Measurements from ENCODE around the gene STX1A.
"Not testable (repeated sequence)": the region's sequence is repeated elsewhere in the genome, so short reads cannot be mapped to it uniquely, and the experiment has no call there.

Gene STX1A

DNA sequence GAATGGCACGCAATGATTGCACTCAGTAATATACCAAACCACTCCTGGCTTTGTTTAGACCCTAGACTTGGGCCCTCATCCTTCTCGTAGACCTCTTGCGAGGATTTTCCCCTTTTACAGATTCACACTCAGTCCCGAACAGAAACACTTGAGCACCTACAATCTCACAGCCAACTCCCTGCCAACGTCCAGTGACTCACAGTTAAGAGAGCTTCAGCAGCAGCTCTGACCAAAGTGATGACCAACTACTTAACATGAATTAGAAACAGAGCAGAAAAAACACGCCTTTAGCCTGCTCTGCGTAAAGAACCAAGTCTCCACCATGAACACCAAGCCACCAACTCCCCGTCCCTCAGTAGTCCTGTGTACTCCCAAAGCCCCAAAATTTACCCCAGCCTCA, 38.4 kb downstream of the STX1A start:
- DNase-seq = no peak

DNA sequence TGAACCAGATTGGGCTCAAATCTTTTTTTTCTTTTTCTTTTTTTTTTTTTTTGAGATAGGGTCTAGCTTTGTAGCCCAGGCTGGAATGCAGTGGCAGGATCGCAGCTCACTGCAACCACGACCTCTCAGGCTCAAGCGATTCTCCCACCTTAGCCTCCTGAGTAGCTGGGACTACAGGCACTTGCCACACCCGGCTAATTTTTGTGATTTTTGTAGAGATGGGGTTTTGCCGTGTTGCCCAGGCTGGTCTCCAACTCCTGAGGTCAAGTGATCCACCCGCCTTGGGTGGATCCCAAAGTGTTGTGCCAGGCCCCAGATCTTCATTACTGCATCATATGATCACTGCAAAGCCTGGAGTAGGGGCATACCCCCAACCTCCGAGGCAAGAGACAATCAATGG, 39.0 kb downstream of the STX1A start:
- no peak for DNase-seq

DNA sequence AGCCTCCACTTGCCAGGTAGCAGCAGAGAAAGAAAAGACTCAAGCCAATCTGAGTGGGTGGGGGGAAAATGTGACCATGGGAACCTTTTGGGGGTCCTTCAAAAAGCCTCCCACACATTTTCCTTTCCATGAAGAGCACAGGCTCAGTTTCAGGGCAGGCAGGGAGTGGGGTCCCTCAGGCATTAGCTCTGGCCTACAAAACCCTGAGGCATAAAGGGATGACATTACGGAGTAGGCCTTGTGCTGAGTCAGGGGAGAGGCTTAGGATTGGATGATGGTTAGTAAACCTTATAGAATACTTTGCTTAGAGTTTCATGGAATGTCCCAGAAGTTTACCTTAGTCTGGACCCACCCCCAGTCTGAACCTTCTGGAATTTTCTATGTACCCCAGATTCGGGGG, 39.8 kb downstream of the STX1A start:
- DNase-seq = no peak

DNA sequence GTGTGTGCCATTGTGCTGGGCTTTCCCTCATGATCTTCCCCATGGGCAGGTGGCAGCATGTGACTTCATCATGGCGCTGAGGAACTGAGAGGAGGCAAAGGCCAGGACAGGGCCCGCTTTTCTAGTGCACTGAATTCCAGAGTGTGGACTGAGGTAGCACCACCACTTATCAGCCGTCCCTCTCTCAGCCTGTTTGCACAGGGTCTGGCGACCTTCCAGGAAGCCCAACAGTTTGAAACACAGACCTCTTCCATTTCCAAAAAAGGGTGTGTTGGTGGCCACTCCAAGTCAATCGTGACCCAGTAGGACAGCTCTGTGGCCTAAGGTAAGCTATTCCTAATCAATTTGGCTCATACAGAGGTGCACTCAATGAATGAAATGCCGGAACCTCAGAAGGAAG, 40.6 kb downstream of the STX1A start:
- no peak for DNase-seq

DNA sequence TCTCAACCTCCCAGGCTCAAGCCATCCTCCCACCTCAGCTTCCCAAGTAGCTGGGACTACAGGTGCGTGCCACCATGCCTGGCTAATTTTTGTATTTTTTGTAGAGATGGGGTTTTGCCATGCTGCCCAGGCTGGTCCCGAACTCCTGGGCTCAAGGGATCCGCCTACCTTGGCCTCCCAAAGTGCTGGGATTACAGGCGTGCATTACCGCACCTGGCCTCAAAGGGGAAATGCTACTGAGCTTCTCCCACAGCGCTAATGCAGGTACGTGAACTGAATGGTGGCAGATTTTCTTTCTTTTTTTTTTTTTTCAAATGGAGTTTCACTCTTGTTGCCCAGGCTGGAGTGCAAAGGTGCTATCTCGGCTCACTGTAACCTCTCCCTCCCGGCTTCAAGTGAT, 43.4 kb downstream of the STX1A start:
- DNase-seq = not testable (repeated sequence)

DNA sequence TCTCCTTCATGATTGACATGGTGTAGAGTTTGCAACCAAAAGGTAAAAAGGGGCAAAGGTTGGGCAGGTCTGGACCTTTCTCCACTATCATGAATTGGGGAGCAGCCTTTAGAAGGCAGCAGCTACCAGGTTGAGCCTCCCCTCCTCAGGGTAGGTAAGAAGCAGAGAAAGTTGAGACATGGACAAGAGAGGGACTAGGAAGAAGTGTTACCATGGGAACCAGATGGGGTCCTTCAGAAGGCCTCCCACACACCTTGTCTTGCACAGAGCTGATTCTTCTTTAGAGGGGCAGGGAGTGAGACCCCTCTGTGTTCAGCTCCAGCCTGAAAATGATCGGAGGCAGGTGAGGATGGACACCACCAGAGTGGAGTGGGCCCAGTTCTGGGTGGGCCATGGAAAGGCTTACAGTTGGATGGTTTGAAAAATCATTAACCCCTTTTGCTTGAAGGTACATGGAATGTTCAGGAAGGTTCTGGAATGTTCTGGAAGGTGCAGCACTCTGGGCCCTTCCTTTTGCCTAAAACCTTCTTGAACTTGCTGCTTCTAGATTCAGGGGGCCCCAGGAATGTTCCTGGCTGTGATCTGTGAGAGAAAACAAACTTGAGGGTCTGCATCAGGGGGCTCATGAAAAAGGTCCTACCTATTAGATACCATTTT, 44.9 kb downstream of the STX1A start:
- DNase-seq = no peak

DNA sequence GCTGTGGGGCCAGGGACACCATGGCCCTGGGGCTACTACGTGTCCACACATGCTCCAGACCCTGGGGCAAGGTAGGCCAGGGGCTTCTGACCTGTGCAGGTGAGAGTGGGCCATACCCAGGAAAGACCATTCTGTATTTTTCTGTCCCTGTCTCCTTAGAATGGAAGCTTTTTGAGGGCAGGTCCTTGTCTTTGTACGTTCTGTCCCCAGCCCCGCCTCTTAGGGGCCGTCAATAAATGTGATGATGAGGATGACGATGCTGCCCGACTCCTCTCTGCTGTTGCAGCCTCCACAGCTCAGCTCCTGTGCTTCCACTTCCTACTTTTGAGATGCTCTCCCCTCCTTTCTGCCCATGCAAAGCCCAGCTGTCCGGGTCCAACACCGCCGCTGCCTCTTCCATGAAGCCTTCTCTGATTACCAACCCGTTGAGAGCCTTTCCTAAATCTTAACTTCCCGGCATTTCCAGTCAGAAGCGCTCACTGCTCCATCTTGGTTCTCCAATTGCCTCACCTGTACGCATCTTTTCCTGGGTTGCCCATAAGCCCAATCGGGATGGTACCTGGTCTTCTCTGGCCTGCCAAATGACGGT, 47.5 kb downstream of the STX1A start:
- no peak for DNase-seq

DNA sequence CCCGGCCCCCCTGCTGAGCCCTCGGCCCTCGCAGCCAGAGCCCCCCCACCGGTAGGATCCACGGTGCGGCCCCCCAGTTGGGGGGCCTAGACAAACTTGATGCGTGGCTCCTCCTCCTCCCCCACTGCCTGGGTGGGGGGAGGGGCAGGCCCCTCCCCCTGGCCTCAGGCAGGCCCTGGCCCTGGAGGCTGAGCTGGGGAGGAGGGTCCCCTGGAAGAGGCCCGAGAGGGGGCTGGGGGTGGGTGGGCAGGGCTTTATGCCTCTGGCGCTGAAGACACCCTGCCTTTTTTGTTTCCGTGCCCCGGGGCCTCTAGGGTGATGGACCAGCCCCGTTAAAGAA, 48.2 kb downstream of the STX1A start:
- no peak for DNase-seq

DNA sequence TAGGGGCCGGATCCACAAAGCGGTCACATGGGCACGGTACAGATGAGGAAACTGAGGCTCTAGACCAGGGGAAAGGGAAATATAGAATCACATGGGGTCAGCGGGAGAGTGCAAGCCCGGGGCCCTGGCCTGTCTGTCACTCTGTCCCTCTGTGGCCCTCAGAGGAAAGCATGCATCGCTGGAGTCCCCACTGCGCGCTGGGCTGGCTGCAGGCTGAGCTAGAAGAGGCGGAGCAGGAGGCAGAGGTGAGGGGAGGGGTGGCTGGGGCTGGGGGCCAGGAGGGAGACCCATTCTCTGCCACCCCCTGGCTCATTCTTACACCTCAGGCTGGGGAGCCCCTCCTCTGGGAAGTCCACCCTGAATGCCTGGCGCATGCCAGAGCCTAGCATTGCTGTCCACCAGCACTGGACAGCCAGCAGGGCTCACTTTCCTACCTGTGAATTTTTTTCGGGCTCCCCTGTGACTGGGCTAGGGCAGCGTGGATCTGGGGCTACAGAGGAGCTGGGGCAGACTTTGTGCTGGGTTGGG, 49.5 kb downstream of the STX1A start:
- DNase-seq = no peak

DNA sequence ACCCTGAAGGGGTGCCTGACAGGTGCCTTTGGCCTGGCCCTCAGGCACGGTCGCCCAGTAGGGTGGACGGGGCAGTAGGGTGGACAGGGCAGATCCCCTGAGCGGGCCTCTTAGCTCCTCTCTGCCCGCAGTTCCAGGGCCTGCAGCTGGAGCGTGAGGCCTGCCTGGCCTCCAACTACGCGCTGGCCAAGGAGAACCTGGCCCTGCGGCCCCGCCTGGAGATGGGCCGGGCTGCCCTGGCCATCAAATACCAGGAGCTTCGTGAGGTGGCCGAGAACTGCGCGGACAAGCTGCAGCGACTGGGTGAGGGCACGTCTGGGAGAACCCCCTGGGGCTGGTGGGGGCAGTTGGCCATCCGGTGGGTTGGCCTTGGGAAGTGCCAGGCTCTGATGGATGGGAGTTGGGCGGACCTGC, 50.2 kb downstream of the STX1A start:
- no peak for DNase-seq

DNA sequence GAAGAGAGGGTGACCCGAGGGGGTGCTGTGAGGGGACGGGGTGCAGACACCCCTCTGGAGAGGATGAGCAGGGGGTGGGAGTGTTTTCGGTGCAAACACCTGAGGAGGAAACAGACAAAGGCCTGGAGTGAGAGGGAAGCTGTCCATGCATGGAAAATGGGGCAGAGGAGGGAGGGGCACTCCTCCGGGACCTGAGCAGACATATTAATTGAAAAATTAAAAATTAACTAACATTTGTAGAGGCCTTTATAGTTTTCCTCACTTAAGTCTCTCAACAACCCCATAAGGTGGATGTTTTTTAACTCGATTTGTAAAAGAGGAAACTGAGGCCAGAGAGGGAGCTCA, 50.6 kb downstream of the STX1A start:
- no peak for DNase-seq

DNA sequence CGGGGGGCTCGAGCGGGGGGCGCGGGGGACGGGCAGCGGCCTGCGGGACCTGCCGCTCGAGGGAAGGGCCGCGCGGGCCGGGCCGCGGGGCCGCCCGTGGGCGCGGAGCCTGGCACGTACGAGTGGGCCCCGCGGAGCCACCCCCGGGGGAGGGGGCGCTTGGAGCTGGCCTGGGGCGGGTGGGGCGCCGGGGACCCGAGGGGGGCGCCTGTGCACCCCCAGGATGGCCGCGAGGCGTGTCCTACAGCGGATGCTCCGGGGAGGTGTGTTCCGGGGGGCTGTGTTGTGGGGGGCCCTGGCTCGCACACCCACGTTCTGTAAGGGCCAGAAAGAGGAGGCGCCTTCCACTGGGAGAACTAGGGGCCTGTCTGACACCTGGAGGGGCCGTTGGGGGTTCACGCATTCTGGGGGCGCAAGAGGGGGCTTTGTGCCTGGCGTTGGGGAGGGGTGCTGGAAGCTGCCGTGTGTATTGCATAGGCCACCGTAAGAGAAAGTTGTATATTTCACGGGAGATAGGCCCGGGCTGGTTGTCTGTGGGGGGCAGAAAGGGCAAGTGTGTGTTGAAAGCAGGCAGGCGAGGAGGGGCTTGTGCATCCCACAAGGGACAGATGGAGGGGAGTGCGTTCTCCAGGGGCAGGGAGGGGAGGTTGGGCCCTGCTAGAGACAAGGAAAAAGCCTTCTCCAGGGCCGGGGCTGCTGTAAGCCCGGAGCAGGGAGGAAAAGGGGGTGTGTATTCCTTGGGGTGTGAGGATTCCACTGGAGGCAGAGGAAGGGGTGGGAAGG, 51.2 kb downstream of the STX1A start:
- no peak for DNase-seq

DNA sequence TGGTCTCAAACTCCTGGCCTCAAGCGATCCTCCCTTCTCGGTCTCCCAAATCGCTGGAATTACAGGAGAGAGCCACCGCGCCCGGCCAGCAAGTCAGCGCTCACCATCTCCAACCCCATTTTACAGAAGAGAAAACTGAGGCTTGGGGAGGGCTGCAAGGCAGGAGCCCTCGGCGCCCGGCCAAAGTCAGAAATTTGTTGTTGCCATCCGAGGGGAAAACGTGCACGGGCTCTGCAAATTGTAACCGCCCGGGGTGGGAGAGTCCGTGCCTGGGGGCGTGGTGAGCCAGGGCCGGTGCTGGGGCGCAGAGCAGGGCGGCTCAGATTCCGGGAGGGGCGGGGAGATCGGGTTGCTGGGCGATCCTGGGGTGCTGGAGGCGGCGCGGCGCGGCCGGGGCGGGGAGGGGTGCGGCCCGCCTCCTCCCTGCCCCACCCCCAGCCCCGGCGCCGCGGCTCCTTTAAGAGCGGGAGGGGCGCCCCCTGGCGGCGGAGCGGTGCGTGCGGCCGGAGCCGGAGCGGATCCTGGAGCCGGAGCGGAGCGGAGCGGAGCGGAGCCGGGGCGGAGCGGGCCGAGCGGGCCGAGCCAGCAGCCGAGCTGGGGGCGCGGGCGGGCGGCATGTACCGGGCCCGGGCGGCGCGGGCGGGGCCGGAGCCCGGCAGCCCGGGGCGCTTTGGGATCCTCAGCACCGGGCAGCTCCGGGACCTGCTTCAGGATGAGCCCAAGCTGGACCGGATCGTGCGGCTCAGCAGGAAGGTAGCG, 51.9 kb downstream of the STX1A start, which contains the start of gene VPS37D:
Gene VPS37D (plus strand): TSS at position 488 of the 759 bp plus-strand sequence. CDS start 128 bp downstream, at position 616.
- DNase-seq = peak; percentile 72 to 79

DNA sequence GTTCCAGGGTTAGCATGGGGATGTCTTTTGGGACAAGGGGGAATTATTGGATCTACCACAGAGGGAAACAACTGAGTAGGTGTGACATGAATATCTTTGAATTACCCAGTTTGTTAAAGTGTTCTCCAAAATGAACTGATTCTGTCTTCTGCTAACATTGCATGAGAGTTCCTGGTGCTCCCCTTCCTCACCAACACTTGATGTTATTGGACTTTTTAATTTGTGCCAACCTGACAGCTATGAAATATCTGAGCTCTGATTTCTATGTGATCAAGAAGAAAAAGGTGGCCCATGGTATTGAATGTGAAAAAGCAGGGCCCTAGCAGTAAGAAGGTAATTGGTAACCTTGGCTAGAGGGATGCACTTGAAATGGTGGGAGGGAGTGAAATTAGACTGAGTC, 56.4 kb downstream of the STX1A start:
- no peak for DNase-seq

DNA sequence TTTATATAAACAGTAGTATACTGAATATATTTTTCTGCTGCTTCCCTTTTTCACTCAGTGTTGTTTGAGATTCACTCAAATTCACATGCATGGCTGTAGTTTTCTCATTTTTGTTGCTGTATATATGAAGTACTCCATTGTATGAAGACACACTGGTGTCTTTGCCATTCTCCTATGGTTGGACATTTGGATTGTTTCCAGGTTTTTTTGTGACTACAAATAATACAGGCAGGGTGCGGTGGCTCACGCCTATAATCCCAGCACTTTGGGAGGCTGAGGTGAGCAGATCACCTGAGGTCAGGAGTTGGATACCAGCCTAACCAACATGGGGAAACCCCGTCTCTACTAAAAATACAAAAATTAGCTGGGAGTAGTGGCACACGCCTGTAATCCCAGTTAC, 58.9 kb downstream of the STX1A start:
- not testable (repeated sequence) for DNase-seq

DNA sequence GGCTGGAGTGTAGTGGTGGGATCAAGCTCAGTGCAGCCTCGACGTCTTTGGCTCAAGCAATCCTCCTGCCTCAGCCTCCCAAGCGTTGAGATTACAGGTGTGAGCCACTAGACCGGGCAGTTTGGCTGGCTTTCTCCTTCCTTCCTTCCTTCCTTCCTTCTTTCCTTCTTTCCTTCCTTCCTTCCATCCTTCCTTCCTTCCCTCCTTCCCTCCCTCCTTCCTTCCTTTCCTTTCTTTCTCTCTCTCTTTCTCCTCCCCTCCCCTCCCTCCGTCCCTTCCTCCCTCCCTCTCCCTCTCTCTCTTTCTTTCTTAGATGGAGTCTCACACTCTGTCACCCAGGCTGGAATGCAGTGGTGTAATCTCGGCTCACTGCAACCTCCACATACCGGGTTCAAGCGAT, 59.5 kb downstream of the STX1A start:
- no peak for DNase-seq

DNA sequence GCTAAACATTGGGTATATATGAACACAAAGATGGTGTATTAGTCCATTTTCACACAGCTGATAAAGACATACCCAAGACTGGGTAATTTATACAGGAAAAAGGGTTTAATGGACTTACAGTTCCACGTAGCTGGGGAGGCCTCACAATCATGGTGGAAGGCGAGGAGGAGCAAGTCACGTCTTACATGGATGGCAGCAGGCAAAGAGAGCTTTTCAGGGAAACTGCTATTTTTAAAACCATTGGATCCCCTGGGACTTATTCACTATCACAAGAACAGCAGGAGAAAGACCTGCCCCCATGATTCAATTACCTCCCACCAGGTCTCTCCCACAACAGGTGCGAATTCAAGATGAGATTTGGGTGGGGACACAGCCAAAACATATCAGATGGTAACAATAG, 64.2 kb downstream of the STX1A start:
- not testable (repeated sequence) for DNase-seq

DNA sequence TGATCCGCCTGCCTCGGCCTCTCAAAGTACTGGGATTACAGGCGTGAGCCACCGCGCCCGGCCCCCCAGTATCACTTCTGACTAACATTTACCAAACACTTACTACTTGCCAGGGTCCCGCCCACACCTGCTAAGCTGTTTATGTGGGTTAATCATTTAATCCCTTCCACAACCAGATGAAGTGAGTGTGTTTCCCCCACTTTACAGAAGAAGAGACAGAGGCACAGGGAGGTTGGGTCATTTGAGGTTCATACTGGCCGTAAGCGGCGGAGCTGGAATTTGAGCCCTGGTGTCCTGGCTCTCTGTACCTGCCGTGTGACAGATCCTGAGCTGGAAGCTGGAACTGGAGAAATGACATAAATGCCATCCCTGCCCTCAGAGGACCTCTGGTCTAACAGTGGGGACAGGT, 66.9 kb downstream of the STX1A start:
- no peak for DNase-seq

DNA sequence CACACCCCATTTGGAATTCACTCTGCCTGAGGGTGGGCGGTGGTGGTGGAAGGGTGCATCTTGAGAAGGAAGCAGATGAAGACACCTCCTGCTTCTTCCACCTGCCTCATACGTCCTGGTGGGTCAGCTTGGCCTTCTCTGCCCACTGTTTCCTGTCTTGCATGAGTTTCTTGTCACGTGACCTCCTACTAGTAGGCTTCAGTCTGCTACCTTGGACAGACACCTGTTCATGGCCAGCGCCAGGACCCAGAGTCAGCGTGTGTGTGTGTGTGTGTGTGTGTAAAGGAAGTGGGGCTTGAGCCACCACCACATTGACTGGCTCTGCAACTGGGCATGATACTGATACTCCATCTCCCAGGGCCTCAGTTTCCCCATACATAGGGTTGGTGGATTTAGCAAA, 68.9 kb downstream of the STX1A start:
- no peak for DNase-seq

DNA sequence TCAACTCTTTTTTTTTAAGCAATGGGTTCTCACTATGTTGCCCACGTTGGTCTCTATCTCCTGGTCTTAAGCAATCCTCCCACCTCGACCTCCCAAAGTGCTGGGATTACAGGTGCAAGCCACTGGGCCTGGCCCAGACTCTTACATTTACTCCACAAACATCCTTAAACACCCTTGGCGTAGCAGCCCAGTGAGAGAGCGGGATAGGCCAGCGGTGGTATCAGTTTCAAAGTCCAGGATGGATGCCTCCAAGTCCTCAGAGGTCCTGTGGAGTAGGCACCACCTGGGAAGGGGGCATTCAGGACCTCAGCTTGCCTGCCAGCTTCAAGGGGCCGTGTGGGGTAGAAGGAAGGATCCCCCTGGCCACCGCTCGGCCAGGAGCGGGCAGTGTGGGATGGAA, 69.9 kb downstream of the STX1A start:
- no peak for DNase-seq

Measured in NCI-H187 (cell line).